Activated naive CD8-positive, alpha-beta T cell (primary cell): ENCODE results near the gene PI4K2A.
"Not testable (repeated sequence)": the region's sequence is repeated elsewhere in the genome, so short reads cannot be mapped to it uniquely, and the experiment has no call there.

Experiments used
- H3K27ac Mint-ChIP-seq: one replicate; pipeline ENCODE4 v1.8.0; 2021; ENCODE audit warnings: mixed read lengths
- H3K27me3 Mint-ChIP-seq: one replicate; pipeline ENCODE4 v1.8.0; 2021; ENCODE audit warnings: mixed read lengths
- H3K36me3 Mint-ChIP-seq: one replicate; pipeline ENCODE4 v1.8.0; 2021; ENCODE audit warnings: mixed read lengths
- H3K4me1 Mint-ChIP-seq: one replicate; pipeline ENCODE4 v1.8.0; 2021; ENCODE audit warnings: low read depth, mixed read lengths
- H3K4me3 Mint-ChIP-seq: one replicate; pipeline ENCODE4 v1.8.0; 2021; ENCODE audit warnings: mild to moderate bottlenecking, mixed read lengths
- H3K9me3 Mint-ChIP-seq: one replicate; pipeline ENCODE4 v1.8.0; 2021; ENCODE audit warnings: low read depth, mixed read lengths

Gene PI4K2A

GRCh38 chr10:97679594-97679993 is 39.1 kb downstream of the PI4K2A start:
- Mint-ChIP-seq H3K27ac (no peak overlapping the region), H3K36me3 (peaks cover 2% of the 10 kb centered on the region), H3K4me3 (no peak overlapping the region), H3K4me1 (peaks cover 5% of the 10 kb centered on the region), H3K27me3 (no peaks in the 10 kb centered on the region), H3K9me3 (no peaks in the 10 kb centered on the region)

DNA sequence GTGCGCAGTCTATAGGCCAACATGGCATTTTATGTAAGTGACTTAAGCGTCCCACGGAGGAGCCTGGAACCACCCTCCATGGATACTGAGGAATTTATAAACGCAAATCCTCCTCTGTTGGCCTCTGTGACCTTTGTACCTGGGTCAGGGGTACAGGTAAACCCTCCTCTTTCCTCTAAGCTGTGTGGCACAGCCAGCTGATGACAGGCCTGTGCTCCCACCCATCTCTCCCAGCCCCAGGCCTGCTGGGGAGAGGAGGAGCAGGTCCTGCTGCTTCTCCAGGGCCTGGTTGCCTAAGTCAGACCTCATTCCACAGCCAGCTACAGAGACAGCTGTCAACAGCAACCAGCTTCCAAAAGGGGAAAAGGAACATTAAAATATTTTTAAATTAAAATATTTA is 41.6 kb downstream of the PI4K2A start:
- Mint-ChIP-seq H3K27ac (no peak overlapping the region), H3K4me3 (no peak overlapping the region), H3K4me1 (peaks cover 16% of the 10 kb centered on the region), H3K9me3 (no peaks in the 10 kb centered on the region), H3K36me3 (no peaks in the 10 kb centered on the region), H3K27me3 (no peaks in the 10 kb centered on the region)

- Mint-ChIP-seq H3K4me1 (peaks cover 23% of the 10 kb centered on the region), H3K27ac (no peak overlapping the region), H3K4me3 (no peak overlapping the region), H3K9me3 (no peaks in the 10 kb centered on the region), H3K36me3 (no peaks in the 10 kb centered on the region), H3K27me3 (no peaks in the 10 kb centered on the region)
Observed at GRCh38 chr10:97683556-97684367, 43.3 kb downstream of the PI4K2A start.

DNA sequence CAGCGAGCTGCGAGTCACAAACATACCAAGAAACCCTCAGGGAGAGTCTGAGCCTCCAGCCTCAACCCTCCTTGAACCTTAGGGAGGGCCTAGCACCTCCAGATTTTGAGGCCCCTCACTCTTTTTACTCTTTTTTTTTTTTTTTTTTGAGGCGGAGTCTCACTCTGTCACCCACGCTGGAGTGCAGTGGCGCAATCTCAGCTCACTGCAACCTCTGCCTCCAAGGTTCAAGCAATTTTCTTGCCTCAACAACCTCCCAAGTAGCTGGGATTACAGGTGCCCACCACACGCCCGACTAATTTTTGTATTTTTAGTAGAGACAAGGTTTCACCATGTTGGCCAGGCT is 43.9 kb downstream of the PI4K2A start:
- H3K27me3 Mint-ChIP-seq, H3K4me3 Mint-ChIP-seq, H3K27ac Mint-ChIP-seq, H3K9me3 Mint-ChIP-seq, H3K36me3 Mint-ChIP-seq: not testable (repeated sequence)
- peaks cover 23% of the 10 kb centered on the region for H3K4me1 Mint-ChIP-seq

- H3K27me3 Mint-ChIP-seq, result no peaks in the 10 kb centered on the region
- H3K9me3 Mint-ChIP-seq, result no peaks in the 10 kb centered on the region
- H3K36me3 Mint-ChIP-seq, result no peaks in the 10 kb centered on the region
- H3K27ac Mint-ChIP-seq, result no peak overlapping the region
- peaks cover 23% of the 10 kb centered on the region for H3K4me1 Mint-ChIP-seq
- no peak overlapping the region for H3K4me3 Mint-ChIP-seq
Observed at GRCh38 chr10:97684866-97685394, 44.5 kb downstream of the PI4K2A start.

DNA sequence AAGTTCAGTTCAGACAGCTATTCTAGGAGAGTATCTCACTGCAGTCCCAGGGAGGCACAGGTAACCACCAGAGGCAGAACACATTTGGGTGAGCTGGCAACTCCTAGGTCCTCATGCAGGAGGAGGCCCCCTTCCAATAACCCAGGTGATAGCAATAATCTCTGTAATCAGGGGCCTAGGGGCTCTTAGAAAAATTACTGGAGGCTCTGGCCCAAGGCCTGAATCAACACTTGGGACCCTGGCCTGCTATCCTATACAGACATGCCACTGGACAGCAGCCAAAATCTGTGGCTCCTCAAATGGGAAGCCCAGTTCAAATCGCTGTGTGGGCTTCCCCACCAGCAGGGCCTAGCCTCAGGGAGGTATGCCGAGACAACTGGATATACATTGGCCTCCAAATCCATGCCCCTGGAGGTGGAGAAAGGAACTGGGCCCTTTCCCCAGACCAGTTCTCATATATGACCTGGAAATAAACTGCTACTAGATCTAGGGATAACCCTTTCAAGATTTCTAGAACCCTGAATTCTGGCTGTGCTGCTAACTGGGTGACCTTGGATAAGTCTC is 45.0 kb downstream of the PI4K2A start:
- no peak overlapping the region for H3K27ac Mint-ChIP-seq
- peak overlapping the region; percentile 82 for H3K4me3 Mint-ChIP-seq
- peaks cover 23% of the 10 kb centered on the region for H3K4me1 Mint-ChIP-seq
- no peaks in the 10 kb centered on the region for H3K9me3 Mint-ChIP-seq
- no peaks in the 10 kb centered on the region for H3K36me3 Mint-ChIP-seq
- no peaks in the 10 kb centered on the region for H3K27me3 Mint-ChIP-seq

- no peak overlapping the region for H3K27ac Mint-ChIP-seq
- H3K36me3 Mint-ChIP-seq, result no peaks in the 10 kb centered on the region
- no peaks in the 10 kb centered on the region for H3K27me3 Mint-ChIP-seq
- peak overlapping the region; percentile 82 for H3K4me3 Mint-ChIP-seq
- no peaks in the 10 kb centered on the region for H3K9me3 Mint-ChIP-seq
- peaks cover 23% of the 10 kb centered on the region for H3K4me1 Mint-ChIP-seq
Observed at GRCh38 chr10:97686301-97686961, 46.0 kb downstream of the PI4K2A start.

GRCh38 chr10:97686962-97687784 is 46.7 kb downstream of the PI4K2A start, which contains the start of gene AVPI1:
AVPI1 (minus strand) TSS chr10:97687241; CDS start chr10:97679905, 7,336 bp downstream.
- Mint-ChIP-seq H3K27ac (peak within 1 kb of the TSS; percentile 58), H3K9me3 (no peaks in the 10 kb centered on the region), H3K4me3 (peak within 1 kb of the TSS; percentile 82), H3K4me1 (peaks cover 23% of the 10 kb centered on the region), H3K27me3 (no peaks in the 10 kb centered on the region), H3K36me3 (no peaks in the 10 kb centered on the region)

DNA sequence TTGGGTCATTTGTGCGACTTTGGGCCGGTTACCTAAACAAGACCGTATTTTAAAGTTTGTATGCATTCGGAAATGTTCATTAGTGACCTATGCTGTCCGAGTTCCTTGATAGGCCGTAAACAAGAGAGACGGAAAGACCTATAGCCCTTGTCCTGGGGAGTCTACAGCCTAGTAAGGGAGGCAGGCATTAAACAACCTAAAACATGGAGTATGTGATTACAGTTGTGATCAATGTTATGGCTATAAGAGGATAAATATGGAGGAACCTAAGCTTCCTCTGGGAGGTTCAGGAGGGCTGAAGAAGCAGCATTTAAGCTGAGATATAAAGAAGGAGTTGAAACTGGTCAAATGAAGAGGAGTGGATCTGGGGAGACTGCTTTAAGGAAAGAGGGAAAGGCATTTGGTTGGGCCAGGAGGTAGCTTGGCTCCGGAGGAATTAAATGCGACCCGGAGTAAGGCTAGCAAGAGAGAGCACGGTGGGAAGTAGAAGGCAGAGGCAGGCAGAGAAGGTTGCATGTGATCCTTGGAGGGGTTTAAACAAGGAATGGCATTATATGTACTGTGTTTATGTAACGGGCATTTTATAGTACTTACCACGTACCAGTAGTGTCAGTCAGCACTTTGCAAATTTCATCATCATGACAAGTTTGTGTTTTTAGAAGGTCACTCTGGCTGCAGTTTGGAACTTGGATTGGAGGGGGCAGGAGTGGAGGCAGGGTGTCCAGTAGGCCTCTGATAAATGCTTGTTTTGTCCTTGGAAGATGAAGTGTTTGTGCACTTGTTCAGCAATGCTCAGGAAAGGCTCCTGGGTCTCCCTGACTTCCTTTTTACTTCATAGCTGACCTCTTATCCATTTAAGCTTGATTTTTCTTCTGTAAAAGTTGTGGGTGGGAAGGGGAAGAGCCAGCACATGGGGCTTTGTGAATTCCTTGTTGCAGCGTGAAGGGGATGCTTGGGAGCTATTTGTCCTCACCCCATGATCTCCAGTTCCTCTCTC is 47.6 kb downstream of the PI4K2A start:
- Mint-ChIP-seq H3K4me3 (peak overlapping the region; percentile 70), H3K36me3 (no peaks in the 10 kb centered on the region), H3K27me3 (no peaks in the 10 kb centered on the region), H3K27ac (peak overlapping the region; percentile 58), H3K4me1 (peaks cover 21% of the 10 kb centered on the region), H3K9me3 (no peaks in the 10 kb centered on the region)

DNA sequence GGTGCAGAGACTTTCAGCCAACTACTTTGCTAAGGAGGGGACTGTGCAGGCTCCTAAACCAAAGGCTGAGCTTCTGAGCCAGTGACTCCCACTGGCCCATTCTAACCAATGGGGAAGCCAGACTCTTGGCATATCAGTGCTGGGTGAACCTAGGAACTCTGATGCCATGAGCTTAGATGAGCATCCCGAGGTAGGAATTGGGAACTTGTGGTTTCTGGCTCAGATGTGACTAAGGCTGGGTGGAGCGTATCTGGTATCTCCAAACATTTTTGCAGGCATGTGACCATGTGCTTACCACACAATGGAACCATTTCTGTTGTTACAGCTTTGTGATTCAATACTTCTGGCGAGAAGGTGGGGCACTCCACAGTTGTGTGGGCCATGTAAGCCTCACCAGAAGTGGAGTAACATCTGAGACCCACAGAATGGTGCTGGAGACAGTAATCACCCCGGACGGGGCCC is 49.1 kb downstream of the PI4K2A start:
- no peaks in the 10 kb centered on the region for H3K9me3 Mint-ChIP-seq
- no peaks in the 10 kb centered on the region for H3K36me3 Mint-ChIP-seq
- peaks cover 2% of the 10 kb centered on the region for H3K27me3 Mint-ChIP-seq
- no peak overlapping the region for H3K4me3 Mint-ChIP-seq
- no peak overlapping the region for H3K27ac Mint-ChIP-seq
- H3K4me1 Mint-ChIP-seq, result peaks cover 18% of the 10 kb centered on the region

GRCh38 chr10:97690133-97690532 is 49.7 kb downstream of the PI4K2A start:
- Mint-ChIP-seq H3K27me3 (peaks cover 2% of the 10 kb centered on the region), H3K4me1 (peaks cover 15% of the 10 kb centered on the region), H3K36me3 (no peaks in the 10 kb centered on the region), H3K9me3 (no peaks in the 10 kb centered on the region), H3K27ac (no peak overlapping the region), H3K4me3 (no peak overlapping the region)

GRCh38 chr10:97698072-97698655 is 57.7 kb downstream of the PI4K2A start:
- not testable (repeated sequence) for H3K27ac Mint-ChIP-seq, H3K4me3 Mint-ChIP-seq, H3K27me3 Mint-ChIP-seq, H3K9me3 Mint-ChIP-seq, H3K4me1 Mint-ChIP-seq, H3K36me3 Mint-ChIP-seq

- H3K4me1 Mint-ChIP-seq, result no peaks in the 10 kb centered on the region
- no peaks in the 10 kb centered on the region for H3K9me3 Mint-ChIP-seq
- peaks cover 1% of the 10 kb centered on the region for H3K27me3 Mint-ChIP-seq
Observed at GRCh38 chr10:97701438-97702069, 61.1 kb downstream of the PI4K2A start.

More at GRCh38 chr10:97701438-97702069, 61.1 kb downstream of the PI4K2A start:
- Mint-ChIP-seq H3K36me3 (no peaks in the 10 kb centered on the region), H3K27ac (no peak overlapping the region), H3K4me3 (no peak overlapping the region)
